Calu3 (cell line): Measurements from ENCODE around the gene LPAR1. TPM values are rescaled to one million over a fixed set of nuclear protein-coding genes. Genes with fewer than 3 reads are reported as not detected.

Source experiments
- BruUV-seq: library from RNA; stranded (reverse); fragments of 400-500 nt; replicated peaks from 2 replicates; lab custom pipeline; 2021; lab: Mats Ljungman, UMichigan
- CTCF ChIA-PET: fragments of 300-600 bp; sonication (Branson Sonifier 250); formaldehyde crosslinking; loops from one replicate; lab custom pipeline; 2022; ENCODE audit warnings: antibody characterized with exemption; lab: Charles Lee
- DNase-seq: peaks from one replicate; pipeline ENCODE4 v3.0.0; 2022
- H3K27ac Mint-ChIP-seq: one replicate; pipeline ENCODE4 v1.8.0; 2022; ENCODE audit warnings: mixed read lengths; ENCODE audit not compliant: unreplicated experiment
- H3K27me3 Mint-ChIP-seq: one replicate; pipeline ENCODE4 v1.8.0; 2022; ENCODE audit warnings: mixed read lengths; ENCODE audit not compliant: unreplicated experiment
- H3K36me3 Mint-ChIP-seq: one replicate; pipeline ENCODE4 v1.8.0; 2022; ENCODE audit warnings: mild to moderate bottlenecking, moderate library complexity, mixed read lengths; ENCODE audit not compliant: insufficient read depth, unreplicated experiment
- H3K4me1 Mint-ChIP-seq: one replicate; pipeline ENCODE4 v1.8.0; 2022; ENCODE audit warnings: mild to moderate bottlenecking, low read depth, mixed read lengths; ENCODE audit not compliant: unreplicated experiment
- H3K4me3 Mint-ChIP-seq: one replicate; pipeline ENCODE4 v1.8.0; 2022; ENCODE audit warnings: mild to moderate bottlenecking, low read depth, moderate library complexity, mixed read lengths; ENCODE audit not compliant: unreplicated experiment
- H3K9me3 Mint-ChIP-seq: one replicate; pipeline ENCODE4 v1.8.0; 2022; ENCODE audit warnings: low read depth, mixed read lengths; ENCODE audit not compliant: unreplicated experiment
- CTCF ChIP-seq: fragments of 200-600 bp; IDR thresholded peaks from one replicate; pipeline ENCODE4 v1.8.0; 2022; ENCODE audit warnings: antibody characterized with exemption; ENCODE audit not compliant: unreplicated experiment
- intact Hi-C: fragments of 100-400 bp; cut with micrococcal nuclease; formaldehyde crosslinking; loops from one replicate; pipeline ENCODE4 v1.10.0; 2022; ENCODE audit not compliant: unreplicated experiment
- total RNA-seq: library from RNA; stranded (reverse); gene quantifications from 2 replicates; pipeline ENCODE4 v1.2.3, GENCODE V29; 2022

LPAR1 gene
- total RNA-seq, 1 experiment from 2014 or later = 6.3 TPM

GRCh38 chr9:110968096-110968495, 70.2 kb downstream of the LPAR1 start:
- no peaks in the 10 kb centered on the region for H3K27me3 Mint-ChIP-seq
- intact Hi-C loops = no loop called here
- no peak overlapping the region for H3K27ac Mint-ChIP-seq
- no TSS peak for BruUV-seq
- no peak for TF ChIP-seq CTCF
- H3K4me3 Mint-ChIP-seq = no peak overlapping the region
- H3K36me3 Mint-ChIP-seq = no peaks in the 10 kb centered on the region
- CTCF ChIA-PET = no interaction called here
- H3K9me3 Mint-ChIP-seq = no peaks in the 10 kb centered on the region
- DNase-seq = no peak
- H3K4me1 Mint-ChIP-seq = peaks cover 8% of the 10 kb centered on the region

DNA sequence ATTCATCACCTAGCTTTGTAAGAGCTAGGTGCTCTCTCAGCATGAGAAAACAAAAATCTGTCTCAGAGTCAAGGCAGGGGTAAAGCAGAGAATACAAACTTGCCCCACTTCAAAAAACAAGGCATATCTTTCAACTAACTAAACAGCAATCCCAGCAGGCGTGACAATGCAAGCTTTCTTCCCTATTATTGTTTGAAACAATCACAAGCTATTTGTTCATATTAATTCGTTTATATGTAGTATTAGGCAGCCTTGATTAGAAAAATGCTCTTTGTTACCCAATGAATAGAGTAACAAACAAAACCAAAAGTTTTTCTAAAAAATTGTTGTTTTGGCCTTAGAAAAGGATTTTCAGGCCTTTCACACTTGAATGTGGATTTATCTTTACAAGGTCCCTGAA, 71.1 kb downstream of the LPAR1 start:
- TF ChIP-seq CTCF = no peak
- DNase-seq = no peak
- H3K4me3 Mint-ChIP-seq = no peak overlapping the region
- intact Hi-C loops = no loop called here
- BruUV-seq = no TSS peak
- no peak overlapping the region for H3K27ac Mint-ChIP-seq
- CTCF ChIA-PET = no interaction called here
- H3K4me1 Mint-ChIP-seq = peaks cover 8% of the 10 kb centered on the region
- no peaks in the 10 kb centered on the region for H3K27me3 Mint-ChIP-seq
- no peaks in the 10 kb centered on the region for H3K9me3 Mint-ChIP-seq
- no peaks in the 10 kb centered on the region for H3K36me3 Mint-ChIP-seq

GRCh38 chr9:110960288-110960687, 78.0 kb downstream of the LPAR1 start:
- BruUV-seq = no TSS peak
- CTCF ChIA-PET = no interaction called here
- Mint-ChIP-seq H3K4me3 (no peak overlapping the region), H3K4me1 (peaks cover 1% of the 10 kb centered on the region), H3K27me3 (no peaks in the 10 kb centered on the region), H3K9me3 (no peaks in the 10 kb centered on the region), H3K27ac (no peak overlapping the region), H3K36me3 (no peaks in the 10 kb centered on the region)
- no peak for DNase-seq
- intact Hi-C loops = no loop called here
- TF ChIP-seq CTCF = no peak

DNA sequence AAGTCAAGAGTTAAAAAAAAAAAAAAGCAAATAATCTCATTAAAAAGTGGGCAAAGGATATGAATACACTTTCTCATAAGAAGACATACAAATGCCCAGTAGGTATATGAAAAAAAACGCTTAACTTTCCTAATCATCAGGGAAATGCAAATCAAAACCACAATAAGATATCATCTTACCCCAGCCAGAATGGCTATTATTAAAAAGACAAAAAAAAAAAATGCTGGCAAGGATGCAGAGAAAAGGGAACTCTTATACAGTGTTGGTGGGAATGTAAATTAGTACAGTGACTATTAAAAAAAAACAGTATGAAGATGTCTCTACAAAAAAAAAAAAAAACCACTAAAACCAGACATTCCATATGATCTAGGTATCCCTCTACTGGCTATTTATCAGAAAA, 79.4 kb downstream of the LPAR1 start:
- H3K36me3 Mint-ChIP-seq = no peaks in the 10 kb centered on the region
- BruUV-seq = no TSS peak
- H3K27me3 Mint-ChIP-seq = no peaks in the 10 kb centered on the region
- intact Hi-C loops = loop anchor here (10.0 kb wide), 1 partner anchor 336 kb away; no protein-coding TSS in a partner anchor
- peaks cover 4% of the 10 kb centered on the region for H3K9me3 Mint-ChIP-seq
- peaks cover 15% of the 10 kb centered on the region for H3K4me1 Mint-ChIP-seq
- H3K27ac Mint-ChIP-seq = no peak overlapping the region
- CTCF ChIA-PET = no interaction called here
- TF ChIP-seq CTCF = no peak
- no peak for DNase-seq
- H3K4me3 Mint-ChIP-seq = no peak overlapping the region
